K562 (cell line): ENCODE data around the gene KCNK4. TPM values are rescaled to one million over a fixed set of nuclear protein-coding genes. Genes with fewer than 3 reads are reported as not detected.

Source experiments
- ATAC-seq: fragments of 200-7000 bp; cut with Tn5 transposase; 3 replicates; pipeline ENCODE4 v1.9.1; 2020; ENCODE audit warnings: moderate library complexity
- BruUV-seq: library from RNA; stranded (reverse); fragments of 400-500 nt; replicated peaks from 2 replicates; lab custom pipeline; 2021; lab: Mats Ljungman, UMichigan
- CTCF ChIA-PET: fragments of 300-600 bp; formaldehyde crosslinking; extraction: SDS; loops from one replicate; lab custom pipeline; 2021; ENCODE audit warnings: low intra/inter-chr PET ratio; lab: Yijun Ruan, JAX
- POLR2A ChIA-PET: fragments of 300-600, 350-650 bp; sonication (Branson Sonifier 250); formaldehyde crosslinking; extraction: SDS; loops from one replicate; lab custom pipeline; 2021; ENCODE audit warnings: antibody characterized with exemption, inconsistent platforms; lab: Yijun Ruan, JAX
- DNase-seq, 4 experiments: peaks; one replicate each; pipeline versions ENCODE4 v3.0.0 to v3.0.0-alpha.2; 2011 to 2018; ENCODE audit warnings: low spot score in 3 of 4, mixed read lengths in 3 of 4; ENCODE audit errors: extremely low read depth in 1 of 4
- FAIRE-seq: peaks from 2 replicates; lab custom pipeline; 2011; peaks lifted over from hg19 to GRCh38; lab: Jason Lieb, UNC
- H2AFZ ChIP-seq: 2 replicates; pipeline ENCODE4 v1.6.0; 2011; ENCODE audit warnings: low read depth, low read length, control low read depth, inconsistent platforms
- H3K27ac ChIP-seq: fragments of 200-600 bp; 3 replicates; pipeline ENCODE4 v1.8.0; 2011; ENCODE audit warnings: low read depth, mild to moderate bottlenecking, control low read depth, inconsistent platforms, low read length, moderate library complexity, mixed read lengths; ENCODE audit errors: extremely low read depth
- H3K27me3 ChIP-seq, 2 experiments: fragments of 300-600 bp in 1 of 2; 2 replicates in 1 of 2; 3 replicates in 1 of 2; pipeline versions ENCODE4 v1.6.0 to v1.8.0; 2011; ENCODE audit warnings: inconsistent platforms in 2 of 2, low read length in 2 of 2, mild to moderate bottlenecking in 1 of 2, mixed read lengths in 1 of 2, moderate library complexity in 1 of 2; ENCODE audit not compliant: control insufficient read depth in 2 of 2, insufficient read depth in 2 of 2
- H3K36me3 ChIP-seq: fragments of 300-600 bp; 3 replicates; pipeline ENCODE4 v1.8.0; 2011; ENCODE audit warnings: mild to moderate bottlenecking, low read length, inconsistent platforms; ENCODE audit not compliant: control insufficient read depth, insufficient read depth
- H3K4me1 ChIP-seq, 2 experiments: fragments of 200-600 bp in 1 of 2; replicated peaks in 1 of 2; 2 replicates in 1 of 2; 3 replicates in 1 of 2; pipeline versions ENCODE4 v1.5.1 to v1.8.0; 2011; ENCODE audit warnings: inconsistent platforms in 2 of 2, low read length in 2 of 2, mild to moderate bottlenecking in 1 of 2, mixed read lengths in 1 of 2, moderate library complexity in 1 of 2; ENCODE audit not compliant: control insufficient read depth in 2 of 2, insufficient read depth in 2 of 2
- H3K4me2 ChIP-seq: 2 replicates; pipeline ENCODE4 v1.6.1; 2011; ENCODE audit warnings: low read length, control low read depth, inconsistent platforms, mixed read lengths; ENCODE audit not compliant: insufficient read depth
- H3K4me3 ChIP-seq: fragments of 200-600 bp; sonication (generic), shearing (Covaris generic); 2 replicates; pipeline ENCODE4 v1.5.1; 2016; ENCODE audit warnings: control low read depth, inconsistent platforms
- H3K79me2 ChIP-seq: fragments of 200-600 bp; 3 replicates; pipeline ENCODE4 v1.8.0; 2011; ENCODE audit warnings: low read length, inconsistent platforms; ENCODE audit not compliant: control insufficient read depth, insufficient read depth
- H3K9ac ChIP-seq, 2 experiments: 2 replicates each; pipeline versions ENCODE4 v1.6.0 to v1.6.1; 2011; ENCODE audit warnings: low read depth in 2 of 2, low read length in 2 of 2, control low read depth in 1 of 2, inconsistent platforms in 1 of 2, mild to moderate bottlenecking in 1 of 2, mixed read lengths in 1 of 2; ENCODE audit not compliant: insufficient read depth in 1 of 2
- H3K9me1 ChIP-seq: one replicate; pipeline ENCODE4 v1.6.0; 2011; ENCODE audit warnings: inconsistent platforms, mild to moderate bottlenecking, low read length, moderate library complexity; ENCODE audit not compliant: control insufficient read depth, insufficient read depth
- H3K9me3 ChIP-seq: replicated peaks from 2 replicates; pipeline ENCODE4 v1.5.1; 2011; ENCODE audit warnings: low read depth, low read length, inconsistent platforms; ENCODE audit not compliant: control insufficient read depth, insufficient read depth
- H4K20me1 ChIP-seq: replicated peaks from 2 replicates; pipeline ENCODE4 v1.6.1; 2011; ENCODE audit warnings: low read length, inconsistent platforms, mixed read lengths; ENCODE audit not compliant: control insufficient read depth, insufficient read depth
- CHD4 ChIP-seq: fragments of 200-600 bp; sonication (generic); IDR thresholded peaks from 3 replicates; pipeline ENCODE4 v1.6.1; 2012; ENCODE audit warnings: low read depth, mild to moderate bottlenecking, mixed read lengths, low read length, inconsistent platforms; ENCODE audit not compliant: insufficient read depth, insufficient replicate concordance, poor library complexity, severe bottlenecking
- CXXC5 ChIP-seq: fragments of 250-450 bp; sonication (Bioruptor Pico); IDR thresholded peaks from 2 replicates; pipeline ENCODE4 v1.8.0; 2022; ENCODE audit warnings: inconsistent platforms, mild to moderate bottlenecking, moderate library complexity
- DEAF1 ChIP-seq: fragments of 450-650 bp; formaldehyde crosslinking; IDR thresholded peaks from 2 replicates; pipeline ENCODE4 v1.4.0; 2020; ENCODE audit warnings: mild to moderate bottlenecking, moderate library complexity
- ELK1 ChIP-seq: sonication (generic); formaldehyde crosslinking; IDR thresholded peaks from 2 replicates; pipeline ENCODE4 v1.8.1; 2022; ENCODE audit warnings: missing genetic modification reagents
- HOXB6 ChIP-seq: fragments of 250-450 bp; sonication (Bioruptor Pico); IDR thresholded peaks from 2 replicates; pipeline ENCODE4 v1.5.1; 2022; ENCODE audit warnings: mild to moderate bottlenecking, borderline replicate concordance
- MECOM ChIP-seq: fragments of 250-450 bp; sonication (Bioruptor Pico); IDR thresholded peaks from 2 replicates; pipeline ENCODE4 v1.8.0; 2022; ENCODE audit warnings: inconsistent platforms
- NFE2 ChIP-seq: IDR thresholded peaks from 2 replicates; pipeline ENCODE4 v1.6.1; 2014; ENCODE audit warnings: antibody characterized with exemption, low read depth
- NFYB ChIP-seq: IDR thresholded peaks from 2 replicates; pipeline ENCODE4 v1.6.1; 2011; ENCODE audit warnings: mild to moderate bottlenecking, moderate library complexity; ENCODE audit not compliant: insufficient read length; ENCODE audit errors: extremely low read depth
- RAD21 ChIP-seq, 2 experiments: fragments of 250-450 bp in 1 of 2; fragments of 450-650 bp in 1 of 2; sonication (Bioruptor Pico) in 1 of 2; formaldehyde crosslinking in 1 of 2; IDR thresholded peaks in 1 of 2; conservative IDR thresholded peaks in 1 of 2; 2 replicates each; pipeline versions ENCODE4 v1.4.0 to v1.8.0; 2020 to 2022; ENCODE audit warnings: mild to moderate bottlenecking in 2 of 2, moderate library complexity in 1 of 2
- RAD51 ChIP-seq: fragments of 450-650 bp; IDR thresholded peaks from 2 replicates; pipeline ENCODE4 v1.7.1; 2016; ENCODE audit warnings: low read depth, mild to moderate bottlenecking, borderline replicate concordance
- RUNX1 ChIP-seq: sonication (generic); IDR thresholded peaks from 2 replicates; pipeline ENCODE4 v1.6.1; 2016; ENCODE audit warnings: antibody characterized with exemption, low read depth
- SIN3A ChIP-seq, 2 experiments: fragments of 150-350 bp in 1 of 2; IDR thresholded peaks; 2 replicates each; pipeline ENCODE4 v1.6.1; 2011 to 2016; ENCODE audit warnings: borderline replicate concordance in 2 of 2, low read depth in 2 of 2, low read length in 2 of 2, mild to moderate bottlenecking in 2 of 2, moderate library complexity in 2 of 2; ENCODE audit not compliant: control insufficient read depth in 1 of 2
- TFAP4 ChIP-seq: sonication (generic); formaldehyde crosslinking; IDR thresholded peaks from 2 replicates; pipeline ENCODE4 v1.8.0; 2022; ENCODE audit warnings: missing genetic modification reagents, mild to moderate bottlenecking, moderate library complexity, borderline replicate concordance
- WGBS: fragments of 100-300 bp; shearing (Covaris generic); methylation state at CpG from one replicate; pipeline ENCODE4 v1.1.6; 2016; ENCODE audit warnings: low coverage, mixed read lengths; ENCODE audit not compliant: insufficient coverage; ENCODE audit errors: missing lambda C conversion rate; 5-methylcytosine and 5-hydroxymethylcytosine counted together
- in situ Hi-C: fragments of 300-500 bp; cut with MboI; formaldehyde crosslinking; loops from 4 replicates; pipeline ENCODE4 v1.15.0; 2018; ENCODE audit warnings: inconsistent platforms, mixed read lengths
- intact Hi-C: fragments of 100-400 bp; cut with micrococcal nuclease; formaldehyde crosslinking; loops from 2 replicates; pipeline ENCODE4 v1.14.2; 2022
- polyA plus RNA-seq, 8 experiments: library from polyadenylated mRNA; depleted of rRNA in 4 of 8; stranded (reverse) in 5 of 8; unstranded in 3 of 8; fragments of >200 nt; fragmentation: Nextera tagmentation in 2 of 8; fragmentation: Illumina TruSeq in 1 of 8; extraction: Ambion mirVana in 2 of 8; extraction: Trizol in 1 of 8; gene quantifications; 2 replicates each; pipeline versions ENCODE4 v1.2.1 to v1.2.3, GENCODE V29; 2011 to 2014; ENCODE audit warnings: inconsistent platforms in 1 of 8, missing spikeins in 1 of 8
- total RNA-seq, 7 experiments: library from RNA; depleted of rRNA in 6 of 7; stranded (reverse); fragments of >200 nt in 6 of 7; fragmentation: Illumina TruSeq in 2 of 7; extraction: Trizol in 2 of 7; gene quantifications; 2 replicates each; pipeline versions ENCODE4 v1.2.1 to v1.2.3, GENCODE V29; 2011 to 2021; ENCODE audit warnings: low replicate concordance in 1 of 7

Gene KCNK4
- total and polyA plus RNA-seq, 9 of the 15 experiments (the other 6 are each of a cell fraction or from before 2014, with no cell fraction given) = not detected

GRCh38 chr11:64258356-64258755 lies 32.7 kb upstream of the KCNK4 start:
- Histone ChIP-seq H3K36me3 (peaks cover 92% of the 10 kb centered on the region), H3K9me3 (no peaks in the 10 kb centered on the region), H3K27ac (no peak overlapping the region), H3K27me3 (no peaks in the 10 kb centered on the region), H4K20me1 (peaks cover 4% of the 10 kb centered on the region; the same call in 1 of the 2 replicates), H3K4me1 (peaks cover 0 to 53% of the 10 kb centered on the region in 2 experiments; a peak in 3 of 5 replicates), H3K4me2 (no peak overlapping the region), H3K9ac (no peak overlapping the region; a peak in 1 of 4 replicates), H2AFZ (no peak overlapping the region), H3K79me2 (peaks cover 6% of the 10 kb centered on the region), H3K4me3 (no peak overlapping the region), H3K9me1 (no peaks in the 10 kb centered on the region)
- FAIRE-seq (no peak), ATAC-seq (no peak), DNase-seq (no peak)
- in situ Hi-C loops = no loop called here
- TF ChIP-seq NFYB = no peak
- TF ChIP-seq MECOM (CRISPR knock-in tag) = no peak
- TF ChIP-seq CHD4 = no peak
- TF ChIP-seq NFE2 = no peak
- TF ChIP-seq DEAF1 = no peak
- TF ChIP-seq CXXC5 (CRISPR knock-in tag) = no peak
- no peak for TF ChIP-seq HOXB6
- no peak for TF ChIP-seq RUNX1
- TF ChIP-seq TFAP4 (CRISPR knock-in tag) = no peak
- TF ChIP-seq RAD21 (CRISPR knock-in tag; conservative IDR thresholded peaks at IDR 0.05 in 1 of 2, IDR thresholded peaks at IDR 0.05 in 1 of 2) = no peak
- no peak for TF ChIP-seq RAD51
- no peak for TF ChIP-seq SIN3A (IDR thresholded peaks at IDR 0.05; ENCODE audit: borderline replicate concordance in 2 of 2, control insufficient read depth in 1 of 2, low read depth in 2 of 2, low read length in 2 of 2)
- TF ChIP-seq ELK1 = no peak
- POLR2A ChIA-PET = interaction anchor here (0.9 to 4.4 kb wide), 3 partner anchors 11 to 17 kb away, joined by 3 to 43 read pairs (median 5); partner anchors contain the start of genes FKBP2 and PPP1R14B
- no TSS peak for BruUV-seq
- WGBS = 88% methylated on average over 20 of the region's 24 CpGs
- intact Hi-C loops = no loop called here
- CTCF ChIA-PET = no interaction called here
